Vagina (tissue), 2 donors: Measurements from ENCODE around the gene STAT6.

Experiments
- CTCF ChIP-seq, 3 experiments: fragments of 450-650 bp in 2 of 3; fragments of 200-600 bp in 1 of 3; sonication (generic) in 1 of 3; IDR thresholded peaks; one replicate each; pipeline ENCODE4 v1.5.1; 2017 to 2019; ENCODE audit warnings: antibody characterized with exemption in 3 of 3, mild to moderate bottlenecking in 2 of 3, moderate library complexity in 2 of 3
- POLR2A ChIP-seq, 2 donors: fragments of 450-650 bp; IDR thresholded peaks; one replicate each; pipeline ENCODE4 v1.6.1; 2017; ENCODE audit warnings: antibody characterized with exemption in 2 of 2, mild to moderate bottlenecking in 2 of 2, moderate library complexity in 2 of 2
- POLR2AphosphoS5 ChIP-seq, 2 donors: sonication (generic); formaldehyde crosslinking; IDR thresholded peaks; one replicate each; pipeline ENCODE4 v1.9.0; 2017; ENCODE audit warnings: antibody characterized with exemption in 2 of 2, mild to moderate bottlenecking in 2 of 2, low read depth in 1 of 2; ENCODE audit not compliant: insufficient read depth in 1 of 2

GRCh38 chr12:57099766-57100165 lies 11.4 kb downstream of the STAT6 start:
- TF ChIP-seq CTCF (IDR thresholded peaks at IDR 0.05) (no peak), POLR2A (IDR thresholded peaks at IDR 0.05) (no peak), POLR2AphosphoS5 (IDR thresholded peaks at IDR 0.05; ENCODE audit: insufficient read depth in 1 of 2, low read depth in 1 of 2) (no peak)
